Measurements from ENCODE around the gene RNASE4.

DNA sequence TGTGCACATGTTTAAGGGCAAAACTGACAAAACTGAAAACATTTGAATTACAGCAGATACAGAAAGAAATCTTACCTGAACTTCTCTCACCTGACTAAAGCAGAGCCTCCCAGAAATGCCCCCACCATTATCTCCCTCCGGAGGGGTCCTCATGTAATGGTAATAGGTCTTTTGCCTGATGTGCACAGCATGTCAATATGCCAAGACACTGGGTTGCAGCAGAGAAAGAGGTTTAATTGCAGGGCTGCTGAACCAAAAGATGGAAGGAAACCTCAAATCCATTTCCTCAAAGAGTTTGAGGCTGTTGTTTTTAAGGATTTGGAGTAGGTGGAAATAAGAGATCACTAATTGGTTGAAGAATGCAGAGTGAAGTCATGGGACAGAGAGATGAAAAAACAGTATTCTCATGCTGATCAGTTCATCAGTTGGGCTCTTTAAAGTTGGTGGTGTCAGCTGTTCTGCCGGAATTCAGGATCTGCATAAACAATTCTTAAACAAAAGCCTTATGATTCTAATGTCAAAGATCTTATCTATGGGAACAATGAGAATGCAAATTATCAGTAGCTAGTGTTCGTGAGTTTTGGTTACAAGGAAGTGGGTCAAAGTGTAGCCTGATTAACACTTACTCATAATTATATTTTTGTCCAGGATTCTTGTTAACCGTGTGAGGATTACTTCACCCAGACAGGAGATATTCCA, 22.4 kb downstream of the RNASE4 start:
- TF ChIP-seq, protein P1, sequence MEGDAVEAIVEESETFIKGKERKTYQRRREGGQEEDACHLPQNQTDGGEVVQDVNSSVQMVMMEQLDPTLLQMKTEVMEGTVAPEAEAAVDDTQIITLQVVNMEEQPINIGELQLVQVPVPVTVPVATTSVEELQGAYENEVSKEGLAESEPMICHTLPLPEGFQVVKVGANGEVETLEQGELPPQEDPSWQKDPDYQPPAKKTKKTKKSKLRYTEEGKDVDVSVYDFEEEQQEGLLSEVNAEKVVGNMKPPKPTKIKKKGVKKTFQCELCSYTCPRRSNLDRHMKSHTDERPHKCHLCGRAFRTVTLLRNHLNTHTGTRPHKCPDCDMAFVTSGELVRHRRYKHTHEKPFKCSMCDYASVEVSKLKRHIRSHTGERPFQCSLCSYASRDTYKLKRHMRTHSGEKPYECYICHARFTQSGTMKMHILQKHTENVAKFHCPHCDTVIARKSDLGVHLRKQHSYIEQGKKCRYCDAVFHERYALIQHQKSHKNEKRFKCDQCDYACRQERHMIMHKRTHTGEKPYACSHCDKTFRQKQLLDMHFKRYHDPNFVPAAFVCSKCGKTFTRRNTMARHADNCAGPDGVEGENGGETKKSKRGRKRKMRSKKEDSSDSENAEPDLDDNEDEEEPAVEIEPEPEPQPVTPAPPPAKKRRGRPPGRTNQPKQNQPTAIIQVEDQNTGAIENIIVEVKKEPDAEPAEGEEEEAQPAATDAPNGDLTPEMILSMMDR (IDR thresholded peaks at IDR 0.05; ENCODE audit: low read depth, low read length) = no peak
- TF ChIP-seq, protein P2, sequence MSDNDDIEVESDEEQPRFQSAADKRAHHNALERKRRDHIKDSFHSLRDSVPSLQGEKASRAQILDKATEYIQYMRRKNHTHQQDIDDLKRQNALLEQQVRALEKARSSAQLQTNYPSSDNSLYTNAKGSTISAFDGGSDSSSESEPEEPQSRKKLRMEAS (IDR thresholded peaks at IDR 0.05; ENCODE audit: low read depth, low read length) = no peak
